Activated B cell treated with CpG ODN at 0.5 μM for 24 hours (primary cell): Measurements from ENCODE around the gene DAB1. TPM values are rescaled to one million over a fixed set of nuclear protein-coding genes. Genes with fewer than 3 reads are reported as not detected.

Experiments
- ATAC-seq: fragments of 200-7000 bp; cut with Tn5 transposase; one replicate; pipeline ENCODE4 v1.10.0; 2021; ENCODE audit warnings: low read depth, mild to moderate bottlenecking, moderate library complexity
- CTCF ChIA-PET: fragments of 350-600 bp; sonication (Branson Sonifier 250); formaldehyde crosslinking; loops from one replicate; lab custom pipeline; 2021; ENCODE audit warnings: antibody characterized with exemption; lab: Charles Lee
- POLR2A ChIA-PET: fragments of 350-600 bp; sonication (Branson Sonifier 250); formaldehyde crosslinking; loops from one replicate; lab custom pipeline; 2021; ENCODE audit warnings: antibody characterized with exemption; lab: Charles Lee
- DNase-seq: peaks from one replicate; pipeline ENCODE4 v3.0.0; 2022
- H3K27ac Mint-ChIP-seq: one replicate; pipeline ENCODE4 v1.8.0; 2020; ENCODE audit warnings: mixed read lengths
- H3K27me3 Mint-ChIP-seq: one replicate; pipeline ENCODE4 v1.8.0; 2021; ENCODE audit warnings: mixed read lengths
- H3K36me3 Mint-ChIP-seq: one replicate; pipeline ENCODE4 v1.8.0; 2021; ENCODE audit warnings: low read depth, mixed read lengths
- H3K4me1 Mint-ChIP-seq: one replicate; pipeline ENCODE4 v1.8.0; 2021; ENCODE audit warnings: mixed read lengths
- H3K4me3 Mint-ChIP-seq: one replicate; pipeline ENCODE4 v1.8.0; 2020; ENCODE audit warnings: mild to moderate bottlenecking, mixed read lengths
- H3K9me3 Mint-ChIP-seq: one replicate; pipeline ENCODE4 v1.8.0; 2020; ENCODE audit warnings: mixed read lengths
- intact Hi-C: fragments of 100-400 bp; cut with micrococcal nuclease; formaldehyde crosslinking; loops from one replicate; pipeline ENCODE4 v1.15.1; 2024
- total RNA-seq: library from RNA; stranded (reverse); gene quantifications from 2 replicates; pipeline ENCODE4 v1.2.3, GENCODE V29; 2022
- TF ChIP-seq, protein P1 (sequence below): fragments of 200-600 bp; IDR thresholded peaks from one replicate; pipeline ENCODE4 v1.8.0; 2022; ENCODE audit warnings: antibody characterized with exemption, mild to moderate bottlenecking

Gene DAB1
- total RNA-seq, 1 donor from 2014 or later: not detected

DNA sequence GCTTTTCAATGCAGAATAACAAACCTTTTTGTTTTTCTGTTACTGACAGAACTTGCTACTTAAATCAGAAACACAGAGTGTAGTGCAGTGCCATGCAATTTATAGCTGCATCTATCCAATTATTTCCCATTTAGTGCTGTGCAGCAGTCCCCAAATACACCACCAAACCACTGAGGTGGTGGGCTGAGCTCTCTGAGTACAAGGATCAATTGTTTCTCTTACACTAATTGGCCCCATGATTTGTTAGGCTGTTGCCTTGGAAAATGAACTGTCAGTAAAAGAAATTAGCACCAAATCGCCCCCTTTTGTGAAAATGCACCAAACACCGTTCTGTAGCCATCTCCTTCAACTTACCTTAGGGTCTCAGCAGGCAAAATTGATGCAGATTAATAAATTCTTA lies 339.2 kb downstream of the DAB1 start:
- no peak for DNase-seq
- Mint-ChIP-seq H3K27ac (no peak overlapping the region), H3K4me1 (no peaks in the 10 kb centered on the region), H3K36me3 (no peaks in the 10 kb centered on the region), H3K27me3 (no peaks in the 10 kb centered on the region), H3K9me3 (no peaks in the 10 kb centered on the region), H3K4me3 (no peak overlapping the region)
- ChIA-PET POLR2A (no interaction called here), CTCF (no interaction called here)
- TF ChIP-seq, protein P1, sequence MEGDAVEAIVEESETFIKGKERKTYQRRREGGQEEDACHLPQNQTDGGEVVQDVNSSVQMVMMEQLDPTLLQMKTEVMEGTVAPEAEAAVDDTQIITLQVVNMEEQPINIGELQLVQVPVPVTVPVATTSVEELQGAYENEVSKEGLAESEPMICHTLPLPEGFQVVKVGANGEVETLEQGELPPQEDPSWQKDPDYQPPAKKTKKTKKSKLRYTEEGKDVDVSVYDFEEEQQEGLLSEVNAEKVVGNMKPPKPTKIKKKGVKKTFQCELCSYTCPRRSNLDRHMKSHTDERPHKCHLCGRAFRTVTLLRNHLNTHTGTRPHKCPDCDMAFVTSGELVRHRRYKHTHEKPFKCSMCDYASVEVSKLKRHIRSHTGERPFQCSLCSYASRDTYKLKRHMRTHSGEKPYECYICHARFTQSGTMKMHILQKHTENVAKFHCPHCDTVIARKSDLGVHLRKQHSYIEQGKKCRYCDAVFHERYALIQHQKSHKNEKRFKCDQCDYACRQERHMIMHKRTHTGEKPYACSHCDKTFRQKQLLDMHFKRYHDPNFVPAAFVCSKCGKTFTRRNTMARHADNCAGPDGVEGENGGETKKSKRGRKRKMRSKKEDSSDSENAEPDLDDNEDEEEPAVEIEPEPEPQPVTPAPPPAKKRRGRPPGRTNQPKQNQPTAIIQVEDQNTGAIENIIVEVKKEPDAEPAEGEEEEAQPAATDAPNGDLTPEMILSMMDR: no peak
- ATAC-seq: no peak
- intact Hi-C loops: no loop called here

DNA sequence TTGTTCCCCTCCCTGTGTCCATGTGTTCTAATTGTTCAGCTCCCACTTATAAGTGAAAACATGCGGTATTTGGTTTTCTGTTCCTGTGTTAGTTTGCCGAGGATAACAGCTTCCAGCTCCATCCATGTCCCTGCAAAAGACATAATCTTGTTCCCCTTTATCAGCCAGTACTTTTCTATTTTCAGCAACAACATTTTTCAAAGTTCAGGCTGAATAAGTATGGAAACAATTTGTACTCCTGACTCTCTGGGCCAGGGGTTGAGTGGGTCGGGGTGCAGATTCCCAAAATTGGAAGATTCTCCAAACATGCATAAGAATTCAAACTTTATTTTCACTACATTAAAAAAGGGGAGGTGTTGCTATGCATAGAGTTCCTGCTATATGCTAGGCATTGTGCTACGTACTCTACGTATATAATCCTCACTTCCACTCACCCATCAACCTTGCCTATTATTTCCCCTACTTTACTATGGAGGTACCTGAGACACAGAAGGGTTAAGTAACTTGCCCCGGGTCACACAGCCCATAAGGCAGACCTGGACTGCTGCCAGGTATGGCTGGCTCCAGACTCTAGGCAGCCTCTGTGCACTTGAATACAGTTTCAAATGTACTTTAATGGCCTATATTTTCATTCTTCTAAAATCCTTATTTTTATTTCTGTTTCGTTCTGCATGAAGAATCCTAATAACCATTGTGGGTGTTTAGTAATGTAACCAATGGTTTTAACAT lies 341.0 kb downstream of the DAB1 start:
- no peak overlapping the region for H3K4me3 Mint-ChIP-seq
- intact Hi-C loops: no loop called here

DNA sequence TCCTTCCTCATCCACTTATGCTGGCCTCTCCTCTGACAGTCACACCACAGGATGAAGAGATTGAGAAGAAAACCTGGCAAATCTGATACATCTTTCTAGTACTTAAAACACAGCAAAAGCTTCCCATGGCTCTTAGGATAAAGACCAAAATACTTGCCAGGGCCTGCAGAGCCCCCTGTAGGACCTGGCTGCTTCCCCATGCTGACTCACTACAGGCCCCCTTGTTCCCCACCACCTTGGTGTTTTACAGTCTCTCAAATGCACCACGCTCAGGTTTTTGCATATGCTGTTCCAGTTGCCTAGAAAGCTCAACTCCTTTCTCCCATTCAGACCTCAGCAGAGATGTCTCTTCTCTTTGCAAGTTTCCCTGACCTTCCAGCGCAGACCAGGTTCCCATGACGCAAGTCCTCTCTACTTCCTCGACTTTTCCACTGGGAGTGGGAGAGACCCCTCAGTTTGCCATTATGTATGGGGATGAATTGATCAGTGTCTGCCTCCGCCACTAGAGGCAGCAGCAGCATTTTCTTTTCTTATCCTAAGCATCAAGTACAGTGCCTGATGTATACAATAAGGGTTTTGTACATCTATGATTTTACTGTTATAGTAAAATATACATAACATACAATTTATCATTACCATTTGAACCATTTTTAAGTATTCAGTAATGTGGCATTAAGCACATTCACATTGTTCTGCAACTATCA lies 344.3 kb downstream of the DAB1 start:
- no peaks in the 10 kb centered on the region for H3K9me3 Mint-ChIP-seq
- H3K27me3 Mint-ChIP-seq: no peaks in the 10 kb centered on the region
- ATAC-seq (no peak), DNase-seq (no peak)
- H3K27ac Mint-ChIP-seq: no peak overlapping the region
- H3K36me3 Mint-ChIP-seq: no peaks in the 10 kb centered on the region
- ChIA-PET POLR2A (no interaction called here), CTCF (no interaction called here)
- H3K4me3 Mint-ChIP-seq: no peak overlapping the region
- intact Hi-C loops: no loop called here
- TF ChIP-seq, protein P1: no peak
- no peaks in the 10 kb centered on the region for H3K4me1 Mint-ChIP-seq

More for the DNA sequence above, 341.0 kb downstream of the DAB1 start:
- ChIA-PET POLR2A (no interaction called here), CTCF (no interaction called here)
- Mint-ChIP-seq H3K27ac (no peak overlapping the region), H3K36me3 (no peaks in the 10 kb centered on the region), H3K9me3 (no peaks in the 10 kb centered on the region), H3K4me1 (no peaks in the 10 kb centered on the region), H3K27me3 (no peaks in the 10 kb centered on the region)
- DNase-seq (no peak), ATAC-seq (no peak)
- TF ChIP-seq, protein P1: no peak

DNA sequence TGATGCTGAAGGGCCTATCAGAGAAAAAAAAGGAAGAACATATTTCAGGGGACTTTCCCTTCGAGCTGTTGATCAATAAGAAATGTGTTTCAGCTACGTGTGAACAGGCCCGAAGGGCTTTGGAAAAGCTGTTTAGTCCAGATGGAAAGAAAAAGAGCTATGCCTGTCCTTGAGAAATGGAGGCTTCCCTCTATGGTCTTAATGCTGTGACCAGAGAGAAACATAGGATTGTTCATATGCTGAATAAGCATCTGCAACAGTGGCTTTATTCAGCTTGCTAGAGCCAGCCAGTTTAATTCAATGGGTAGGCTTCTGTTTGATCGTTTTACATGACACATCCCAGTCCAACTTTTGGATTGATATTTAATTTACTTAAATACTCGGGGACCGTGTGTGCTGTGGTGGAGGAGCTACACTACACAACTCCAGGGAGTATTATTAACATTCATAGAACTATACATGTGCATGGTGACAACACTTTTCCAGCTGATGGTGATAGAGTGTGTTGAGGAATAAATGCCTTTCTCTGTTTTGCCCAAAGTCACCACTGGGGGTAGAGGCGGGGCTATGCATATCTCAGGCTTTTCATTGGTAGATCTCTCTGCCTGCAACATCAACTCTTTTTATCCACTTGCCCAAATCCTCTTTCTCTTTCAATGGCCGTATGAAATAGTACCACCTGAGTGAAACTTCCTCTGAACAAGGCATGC lies 351.3 kb downstream of the DAB1 start:
- CTCF ChIA-PET: no interaction called here
- POLR2A ChIA-PET: no interaction called here
- TF ChIP-seq, protein P1: no peak

DNA sequence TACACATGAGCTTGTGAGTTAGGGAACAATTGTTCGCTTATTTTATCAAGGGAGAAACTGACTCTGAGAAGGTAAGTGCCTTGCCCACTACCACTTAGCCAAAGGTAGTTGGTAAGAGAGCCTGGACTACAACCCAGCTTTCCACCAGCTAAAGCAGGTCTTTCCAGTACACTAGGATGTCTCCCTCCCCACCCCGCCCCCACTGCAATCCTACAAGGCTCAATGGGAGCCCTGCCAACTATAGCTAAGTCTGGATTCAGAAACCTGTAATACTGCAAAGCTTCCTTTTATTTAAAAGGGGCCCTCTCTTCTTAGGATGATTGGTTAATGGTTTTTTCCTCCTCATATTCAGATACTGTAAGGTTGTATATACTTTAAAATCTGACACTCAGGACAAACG lies 356.0 kb downstream of the DAB1 start:
- H3K36me3 Mint-ChIP-seq: no peaks in the 10 kb centered on the region
- H3K9me3 Mint-ChIP-seq: no peaks in the 10 kb centered on the region

More for the DNA sequence above, 351.3 kb downstream of the DAB1 start:
- Mint-ChIP-seq H3K36me3 (no peaks in the 10 kb centered on the region), H3K27me3 (no peaks in the 10 kb centered on the region), H3K27ac (no peak overlapping the region), H3K4me1 (no peaks in the 10 kb centered on the region), H3K4me3 (no peak overlapping the region), H3K9me3 (no peaks in the 10 kb centered on the region)
- DNase-seq (no peak), ATAC-seq (no peak)
- intact Hi-C loops: no loop called here

More for the DNA sequence above, 356.0 kb downstream of the DAB1 start:
- DNase-seq (no peak), ATAC-seq (no peak)
- no peaks in the 10 kb centered on the region for H3K4me1 Mint-ChIP-seq
- no peaks in the 10 kb centered on the region for H3K27me3 Mint-ChIP-seq
- ChIA-PET POLR2A (no interaction called here), CTCF (no interaction called here)
- intact Hi-C loops: no loop called here
- no peak overlapping the region for H3K4me3 Mint-ChIP-seq
- TF ChIP-seq, protein P1: no peak
- H3K27ac Mint-ChIP-seq: no peak overlapping the region
